HepG2 (cell line): ENCODE results near the gene LSM14B. TPM values are rescaled to one million over a fixed set of nuclear protein-coding genes. Genes with fewer than 3 reads are reported as not detected.
A peak's percentile ranks its signal among the peaks of the same experiment; 100 is the strongest.

Source experiments
- AGO1 ChIP-seq: fragments of 200-400 bp; formaldehyde crosslinking; IDR thresholded peaks from 2 replicates; pipeline ENCODE4 v1.6.1; 2017; ENCODE audit warnings: mild to moderate bottlenecking, low read depth, low read length, moderate library complexity; ENCODE audit not compliant: poor library complexity, severe bottlenecking
- ATRX ChIP-seq: sonication (generic); formaldehyde crosslinking; IDR thresholded peaks from 2 replicates; pipeline ENCODE4 v1.4.0; 2020; ENCODE audit warnings: missing genetic modification reagents, borderline replicate concordance
- ETV6 ChIP-seq: sonication (generic); formaldehyde crosslinking; conservative IDR thresholded peaks from 2 replicates; pipeline ENCODE4 v1.4.0; 2020; ENCODE audit warnings: missing genetic modification reagents
- GTF2F1 ChIP-seq: fragments of 150-350 bp; IDR thresholded peaks from 2 replicates; pipeline ENCODE4 v1.6.1; 2014; ENCODE audit warnings: low read length
- HNRNPL ChIP-seq: fragments of 200-400 bp; formaldehyde crosslinking; IDR thresholded peaks from 2 replicates; pipeline ENCODE4 v1.6.1; 2017; ENCODE audit warnings: mild to moderate bottlenecking, low read depth, low read length
- HNRNPLL ChIP-seq: fragments of 200-400 bp; formaldehyde crosslinking; IDR thresholded peaks from 2 replicates; pipeline ENCODE4 v1.6.1; 2017; ENCODE audit warnings: mild to moderate bottlenecking, low read depth, low read length; ENCODE audit not compliant: poor library complexity, severe bottlenecking
- KAT2B ChIP-seq: fragments of 150-350 bp; IDR thresholded peaks from 2 replicates; pipeline ENCODE4 v1.6.1; 2014; ENCODE audit warnings: low read depth, low read length, borderline replicate concordance
- KLF13 ChIP-seq: sonication (generic); formaldehyde crosslinking; IDR thresholded peaks from 2 replicates; pipeline ENCODE4 v1.4.0; 2020; ENCODE audit warnings: mild to moderate bottlenecking, missing genetic modification reagents
- NFIB ChIP-seq: sonication (generic); formaldehyde crosslinking; IDR thresholded peaks from 2 replicates; pipeline ENCODE4 v1.9.0; 2021; ENCODE audit warnings: missing genetic modification reagents, mild to moderate bottlenecking, borderline replicate concordance
- RARA ChIP-seq: IDR thresholded peaks from 2 replicates; pipeline ENCODE4 v1.6.1; 2016; ENCODE audit warnings: missing genetic modification reagents, missing compliant biosample characterization
- TRIM24 ChIP-seq: sonication (generic); formaldehyde crosslinking; IDR thresholded peaks from 2 replicates; pipeline ENCODE4 v1.8.0; 2022; ENCODE audit warnings: mild to moderate bottlenecking, missing genetic modification reagents
- U2AF2 ChIP-seq: fragments of 200-400 bp; formaldehyde crosslinking; IDR thresholded peaks from 2 replicates; pipeline ENCODE4 v1.6.1; 2017; ENCODE audit warnings: low read depth, mild to moderate bottlenecking, low read length
- ZFX ChIP-seq: sonication (generic); formaldehyde crosslinking; IDR thresholded peaks from 2 replicates; pipeline ENCODE4 v1.4.0; 2020; ENCODE audit warnings: mild to moderate bottlenecking, low read depth, missing genetic modification reagents, moderate library complexity
- ZNF124 ChIP-seq: sonication (generic); formaldehyde crosslinking; IDR thresholded peaks from 2 replicates; pipeline ENCODE4 v1.4.0; 2020; ENCODE audit warnings: missing genetic modification reagents
- ZNF20 ChIP-seq: sonication (generic); formaldehyde crosslinking; IDR thresholded peaks from 2 replicates; pipeline ENCODE4 v1.4.0; 2020; ENCODE audit warnings: mild to moderate bottlenecking, moderate library complexity, missing genetic modification reagents
- ZNF414 ChIP-seq: sonication (generic); formaldehyde crosslinking; IDR thresholded peaks from 2 replicates; pipeline ENCODE4 v1.5.0; 2020; ENCODE audit warnings: missing genetic modification reagents
- ZNF550 ChIP-seq: sonication (generic); formaldehyde crosslinking; IDR thresholded peaks from 2 replicates; pipeline ENCODE4 v1.4.0; 2020; ENCODE audit warnings: mild to moderate bottlenecking, missing genetic modification reagents, borderline replicate concordance
- ZNF772 ChIP-seq: sonication (generic); formaldehyde crosslinking; IDR thresholded peaks from 2 replicates; pipeline ENCODE4 v1.5.0; 2020; ENCODE audit warnings: mild to moderate bottlenecking, missing genetic modification reagents
- polyA plus RNA-seq, 8 experiments: library from polyadenylated mRNA; depleted of rRNA in 3 of 8; stranded (reverse) in 7 of 8; unstranded in 1 of 8; fragments of >200 nt; fragmentation: Illumina TruSeq in 4 of 8; extraction: Trizol in 4 of 8; gene quantifications; 2 replicates each; pipeline versions ENCODE4 v1.2.1 to v1.2.3, GENCODE V29; 2011 to 2016; ENCODE audit warnings: low read depth in 4 of 8, missing spikeins in 1 of 8, mixed read lengths in 1 of 8; ENCODE audit not compliant: insufficient read depth in 1 of 8
- total RNA-seq, 5 experiments: library from RNA; depleted of rRNA; stranded (reverse); fragments of >200 nt; fragmentation: Illumina TruSeq; extraction: Trizol; gene quantifications; 2 replicates each; pipeline ENCODE4 v1.2.3, GENCODE V29; 2016; ENCODE audit warnings: low read depth in 1 of 5
- TF ChIP-seq, protein P1 (sequence below): sonication (generic); formaldehyde crosslinking; IDR thresholded peaks from 2 replicates; pipeline ENCODE4 v1.4.0; 2020; ENCODE audit warnings: missing genetic modification reagents, borderline replicate concordance
- TF ChIP-seq, protein P2 (sequence below): sonication (generic); formaldehyde crosslinking; IDR thresholded peaks from 2 replicates; pipeline ENCODE4 v1.5.1; 2020; ENCODE audit warnings: mild to moderate bottlenecking, missing genetic modification reagents, moderate library complexity
- TF ChIP-seq, protein P3 (sequence below): fragments of 450-650 bp; IDR thresholded peaks from 2 replicates; pipeline ENCODE4 v1.6.1; 2016

Gene LSM14B
- total and polyA plus RNA-seq, 2 of the 13 experiments (the other 11 are each of a cell fraction or from before 2014, with no cell fraction given), result 43.3 to 79.2 TPM

DNA sequence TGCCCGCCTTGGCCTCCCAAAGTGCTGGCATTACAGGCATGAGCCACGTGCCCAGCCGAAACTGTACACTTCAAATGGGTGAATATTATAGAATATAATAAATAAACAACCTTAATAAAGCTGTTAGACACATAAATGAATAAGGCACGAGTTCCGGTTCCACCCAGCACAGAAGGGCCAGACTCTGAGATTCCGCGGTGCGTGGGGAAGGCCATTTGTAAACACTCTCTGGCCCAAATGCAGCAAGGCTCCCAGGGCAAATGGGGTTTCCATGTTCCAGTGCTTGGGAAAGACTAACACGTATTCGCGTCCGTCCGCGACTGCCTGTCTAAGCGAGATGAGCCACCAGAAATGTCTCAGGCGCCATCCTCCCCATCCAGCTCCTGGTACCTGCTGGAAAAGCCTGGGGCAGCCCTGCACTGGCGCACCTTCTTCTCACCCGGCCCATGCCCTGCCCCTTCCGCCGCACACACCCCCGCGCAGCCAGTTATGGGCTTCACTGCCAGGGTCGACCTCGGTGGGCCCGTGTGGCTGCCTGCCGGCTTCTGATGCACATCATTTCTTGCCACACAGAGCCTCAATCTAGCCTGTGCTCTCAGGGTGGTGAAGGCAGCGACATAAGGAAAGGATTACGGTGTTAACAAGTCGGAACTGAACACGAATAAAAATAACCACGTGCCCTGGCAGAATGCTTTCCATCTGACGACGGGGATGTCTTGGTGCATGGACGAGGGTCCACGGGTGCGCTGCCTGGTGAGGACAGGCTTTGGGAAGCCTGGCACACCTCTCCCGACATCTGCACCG is 5.5 kb upstream of the LSM14B start (continued):
- TF ChIP-seq U2AF2 (no peak), KLF13 (0 out of 2 replicates have a peak, but pooled peaks have one; percentile 25), ZNF414 (CRISPR knock-in tag) (no peak), ETV6 (CRISPR knock-in tag) (no peak), ZNF124 (CRISPR knock-in tag) (no peak), NFIB (peak; percentile 62; the same call in 1 of the 2 replicates), KAT2B (no peak), HNRNPLL (peak; percentile 39), ZNF550 (CRISPR knock-in tag) (peak; percentile 44; the same call in 1 of the 2 replicates), ZNF772 (CRISPR knock-in tag) (0 out of 2 replicates have a peak, but pooled peaks have one; percentile 2), AGO1 (peak; percentile 2), TRIM24 (CRISPR knock-in tag) (peak; percentile 70; the same call in 1 of the 2 replicates), ATRX (CRISPR knock-in tag) (no peak), GTF2F1 (no peak), HNRNPL (0 out of 2 replicates have a peak, but pooled peaks have one; percentile 14), ZFX (CRISPR knock-in tag) (no peak), ZNF20 (CRISPR knock-in tag) (no peak), RARA (CRISPR knock-in tag) (no peak)
- TF ChIP-seq, protein P1, sequence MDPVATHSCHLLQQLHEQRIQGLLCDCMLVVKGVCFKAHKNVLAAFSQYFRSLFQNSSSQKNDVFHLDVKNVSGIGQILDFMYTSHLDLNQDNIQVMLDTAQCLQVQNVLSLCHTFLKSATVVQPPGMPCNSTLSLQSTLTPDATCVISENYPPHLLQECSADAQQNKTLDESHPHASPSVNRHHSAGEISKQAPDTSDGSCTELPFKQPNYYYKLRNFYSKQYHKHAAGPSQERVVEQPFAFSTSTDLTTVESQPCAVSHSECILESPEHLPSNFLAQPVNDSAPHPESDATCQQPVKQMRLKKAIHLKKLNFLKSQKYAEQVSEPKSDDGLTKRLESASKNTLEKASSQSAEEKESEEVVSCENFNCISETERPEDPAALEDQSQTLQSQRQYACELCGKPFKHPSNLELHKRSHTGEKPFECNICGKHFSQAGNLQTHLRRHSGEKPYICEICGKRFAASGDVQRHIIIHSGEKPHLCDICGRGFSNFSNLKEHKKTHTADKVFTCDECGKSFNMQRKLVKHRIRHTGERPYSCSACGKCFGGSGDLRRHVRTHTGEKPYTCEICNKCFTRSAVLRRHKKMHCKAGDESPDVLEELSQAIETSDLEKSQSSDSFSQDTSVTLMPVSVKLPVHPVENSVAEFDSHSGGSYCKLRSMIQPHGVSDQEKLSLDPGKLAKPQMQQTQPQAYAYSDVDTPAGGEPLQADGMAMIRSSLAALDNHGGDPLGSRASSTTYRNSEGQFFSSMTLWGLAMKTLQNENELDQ, result no peak
- TF ChIP-seq, protein P2, sequence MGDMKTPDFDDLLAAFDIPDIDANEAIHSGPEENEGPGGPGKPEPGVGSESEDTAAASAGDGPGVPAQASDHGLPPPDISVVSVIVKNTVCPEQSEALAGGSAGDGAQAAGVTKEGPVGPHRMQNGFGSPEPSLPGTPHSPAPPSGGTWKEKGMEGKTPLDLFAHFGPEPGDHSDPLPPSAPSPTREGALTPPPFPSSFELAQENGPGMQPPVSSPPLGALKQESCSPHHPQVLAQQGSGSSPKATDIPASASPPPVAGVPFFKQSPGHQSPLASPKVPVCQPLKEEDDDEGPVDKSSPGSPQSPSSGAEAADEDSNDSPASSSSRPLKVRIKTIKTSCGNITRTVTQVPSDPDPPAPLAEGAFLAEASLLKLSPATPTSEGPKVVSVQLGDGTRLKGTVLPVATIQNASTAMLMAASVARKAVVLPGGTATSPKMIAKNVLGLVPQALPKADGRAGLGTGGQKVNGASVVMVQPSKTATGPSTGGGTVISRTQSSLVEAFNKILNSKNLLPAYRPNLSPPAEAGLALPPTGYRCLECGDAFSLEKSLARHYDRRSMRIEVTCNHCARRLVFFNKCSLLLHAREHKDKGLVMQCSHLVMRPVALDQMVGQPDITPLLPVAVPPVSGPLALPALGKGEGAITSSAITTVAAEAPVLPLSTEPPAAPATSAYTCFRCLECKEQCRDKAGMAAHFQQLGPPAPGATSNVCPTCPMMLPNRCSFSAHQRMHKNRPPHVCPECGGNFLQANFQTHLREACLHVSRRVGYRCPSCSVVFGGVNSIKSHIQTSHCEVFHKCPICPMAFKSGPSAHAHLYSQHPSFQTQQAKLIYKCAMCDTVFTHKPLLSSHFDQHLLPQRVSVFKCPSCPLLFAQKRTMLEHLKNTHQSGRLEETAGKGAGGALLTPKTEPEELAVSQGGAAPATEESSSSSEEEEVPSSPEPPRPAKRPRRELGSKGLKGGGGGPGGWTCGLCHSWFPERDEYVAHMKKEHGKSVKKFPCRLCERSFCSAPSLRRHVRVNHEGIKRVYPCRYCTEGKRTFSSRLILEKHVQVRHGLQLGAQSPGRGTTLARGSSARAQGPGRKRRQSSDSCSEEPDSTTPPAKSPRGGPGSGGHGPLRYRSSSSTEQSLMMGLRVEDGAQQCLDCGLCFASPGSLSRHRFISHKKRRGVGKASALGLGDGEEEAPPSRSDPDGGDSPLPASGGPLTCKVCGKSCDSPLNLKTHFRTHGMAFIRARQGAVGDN (CRISPR knock-in tag), result peak; percentile 12
- TF ChIP-seq, protein P3, sequence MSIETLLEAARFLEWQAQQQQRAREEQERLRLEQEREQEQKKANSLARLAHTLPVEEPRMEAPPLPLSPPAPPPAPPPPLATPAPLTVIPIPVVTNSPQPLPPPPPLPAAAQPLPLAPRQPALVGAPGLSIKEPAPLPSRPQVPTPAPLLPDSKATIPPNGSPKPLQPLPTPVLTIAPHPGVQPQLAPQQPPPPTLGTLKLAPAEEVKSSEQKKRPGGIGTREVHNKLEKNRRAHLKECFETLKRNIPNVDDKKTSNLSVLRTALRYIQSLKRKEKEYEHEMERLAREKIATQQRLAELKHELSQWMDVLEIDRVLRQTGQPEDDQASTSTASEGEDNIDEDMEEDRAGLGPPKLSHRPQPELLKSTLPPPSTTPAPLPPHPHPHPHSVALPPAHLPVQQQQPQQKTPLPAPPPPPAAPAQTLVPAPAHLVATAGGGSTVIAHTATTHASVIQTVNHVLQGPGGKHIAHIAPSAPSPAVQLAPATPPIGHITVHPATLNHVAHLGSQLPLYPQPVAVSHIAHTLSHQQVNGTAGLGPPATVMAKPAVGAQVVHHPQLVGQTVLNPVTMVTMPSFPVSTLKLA, result no peak
